ENCODE results near the gene RBM33. TPM values are rescaled to one million over a fixed set of nuclear protein-coding genes. Genes with fewer than 3 reads are reported as not detected.

RBM33 gene
- total RNA-seq, 1 experiment from 2014 or later = 81.8 TPM

- no peak for TF ChIP-seq ZNF219 (CRISPR knock-in tag; IDR thresholded peaks at IDR 0.05; ENCODE audit: borderline replicate concordance)
- TF ChIP-seq USF1 (CRISPR knock-in tag; IDR thresholded peaks at IDR 0.05) = no peak
- TF ChIP-seq TCF7 (CRISPR knock-in tag; IDR thresholded peaks at IDR 0.05; ENCODE audit: low read depth) = no peak
- TF ChIP-seq ZNF396 (CRISPR knock-in tag; IDR thresholded peaks at IDR 0.05; ENCODE audit: borderline replicate concordance) = no peak
Measured at GRCh38 chr7:155741082-155741481, 96.6 kb downstream of the RBM33 start (continued).

GRCh38 chr7:155741805-155742204 lies 97.3 kb downstream of the RBM33 start:
- no peaks in the 10 kb centered on the region for H3K27me3 Mint-ChIP-seq (ENCODE audit: low read depth)
- H3K36me3 Mint-ChIP-seq = peaks cover 70% of the 10 kb centered on the region
- H3K27ac Mint-ChIP-seq = peak overlapping the region; percentile 79; the same call in 1 of the 2 replicates
- peaks cover 27% of the 10 kb centered on the region for H3K4me1 Mint-ChIP-seq
- POLR2A ChIA-PET = no interaction called here
- H3K9me3 Mint-ChIP-seq = no peaks in the 10 kb centered on the region
- ATAC-seq (no peak), DNase-seq (ENCODE audit: low spot score) (no peak)
- CTCF ChIA-PET = interaction anchor here (1.6 to 1.9 kb wide), 2 partner anchors 17 to 144 kb away, joined by 3 to 12 read pairs; no protein-coding TSS in a partner anchor
- no peak overlapping the region for H3K4me3 Mint-ChIP-seq
- TF ChIP-seq NR1H2 (CRISPR knock-in tag; IDR thresholded peaks at IDR 0.05) (no peak), ZNF232 (CRISPR knock-in tag; IDR thresholded peaks at IDR 0.05) (no peak), TP53 (CRISPR knock-in tag; IDR thresholded peaks at IDR 0.05) (no peak), PRDM15 (CRISPR knock-in tag; IDR thresholded peaks at IDR 0.05) (no peak), STAT6 (CRISPR knock-in tag; conservative IDR thresholded peaks at IDR 0.05; ENCODE audit: low read depth) (no peak), ARID4B (CRISPR knock-in tag; IDR thresholded peaks at IDR 0.05; ENCODE audit: borderline replicate concordance) (no peak), ZBTB21 (CRISPR knock-in tag; IDR thresholded peaks at IDR 0.05; ENCODE audit: borderline replicate concordance) (no peak), ZNF138 (CRISPR knock-in tag; conservative IDR thresholded peaks at IDR 0.05) (no peak), TEAD1 (CRISPR knock-in tag; IDR thresholded peaks at IDR 0.05) (no peak), PRRX2 (CRISPR knock-in tag; IDR thresholded peaks at IDR 0.05) (no peak), ZNF317 (CRISPR knock-in tag; IDR thresholded peaks at IDR 0.05; ENCODE audit: borderline replicate concordance, low read depth) (no peak), ZNF263 (CRISPR knock-in tag; IDR thresholded peaks at IDR 0.05; ENCODE audit: low read depth) (no peak), ZNF121 (CRISPR knock-in tag; IDR thresholded peaks at IDR 0.05) (no peak), FOXP4 (CRISPR knock-in tag; IDR thresholded peaks at IDR 0.05) (no peak), ZNF416 (CRISPR knock-in tag; IDR thresholded peaks at IDR 0.05) (no peak), GABPB1 (CRISPR knock-in tag; IDR thresholded peaks at IDR 0.05) (no peak), USF2 (CRISPR knock-in tag; IDR thresholded peaks at IDR 0.05) (no peak), SMAD4 (CRISPR knock-in tag; IDR thresholded peaks at IDR 0.05) (no peak), MAX (CRISPR knock-in tag; IDR thresholded peaks at IDR 0.05) (no peak)

All from WTC11 (cell line).